Suprapubic skin (tissue), 4 donors: ENCODE data around the gene ABCB1. TPM values are rescaled to one million over a fixed set of nuclear protein-coding genes. Genes with fewer than 3 reads are reported as not detected.

Experiments
- DNase-seq, 2 donors: peaks; one replicate each; pipeline ENCODE4 v3.0.0-alpha.2; 2019; ENCODE audit warnings: low spot score in 2 of 2
- H3K27ac ChIP-seq: fragments of 200-600 bp; sonication (generic); one replicate; pipeline ENCODE4 v1.5.1; 2019
- H3K27me3 ChIP-seq: fragments of 200-600 bp; sonication (generic); one replicate; pipeline ENCODE4 v1.5.1; 2019
- H3K36me3 ChIP-seq: fragments of 200-600 bp; sonication (generic); one replicate; pipeline ENCODE4 v1.5.1; 2019
- H3K4me1 ChIP-seq: fragments of 200-600 bp; sonication (generic); one replicate; pipeline ENCODE4 v1.5.1; 2019
- H3K4me3 ChIP-seq: fragments of 200-600 bp; sonication (generic); one replicate; pipeline ENCODE4 v1.5.1; 2019; ENCODE audit warnings: mild to moderate bottlenecking
- H3K9me3 ChIP-seq: fragments of 200-600 bp; sonication (generic); one replicate; pipeline ENCODE4 v1.5.1; 2019
- EP300 ChIP-seq: sonication (generic); formaldehyde crosslinking; IDR thresholded peaks from one replicate; pipeline ENCODE4 v1.6.1; 2017; ENCODE audit warnings: antibody characterized with exemption
- POLR2A ChIP-seq, 2 donors: fragments of 450-650 bp; IDR thresholded peaks; one replicate each; pipeline ENCODE4 v1.6.1; 2017; ENCODE audit warnings: antibody characterized with exemption in 2 of 2, mild to moderate bottlenecking in 2 of 2, moderate library complexity in 2 of 2
- POLR2AphosphoS5 ChIP-seq, 3 donors: sonication (generic); formaldehyde crosslinking; IDR thresholded peaks; one replicate each; pipeline ENCODE4 v1.6.1; 2017; ENCODE audit warnings: antibody characterized with exemption in 3 of 3
- WGBS: methylation state at CpG from one replicate; pipeline ENCODE4 v1.1.5; 2018; 5-methylcytosine and 5-hydroxymethylcytosine counted together
- total RNA-seq, 4 donors: library from RNA; depleted of rRNA; stranded (reverse); fragments of >200 nt; gene quantifications; one replicate each; pipeline ENCODE4 v1.1.0, GENCODE V29; 2016
- TF ChIP-seq, protein P1 (sequence below), 2 donors: fragments of 200-600 bp in 1 of 2; fragments of 450-650 bp in 1 of 2; sonication (generic) in 1 of 2; IDR thresholded peaks; one replicate each; pipeline ENCODE4 v1.5.1; 2016 to 2019; ENCODE audit warnings: antibody characterized with exemption in 2 of 2, mild to moderate bottlenecking in 1 of 2, moderate library complexity in 1 of 2

Gene ABCB1
- total RNA-seq, 4 donors from 2014 or later = 0.79 to 7.0 (median 3.9) TPM

DNA sequence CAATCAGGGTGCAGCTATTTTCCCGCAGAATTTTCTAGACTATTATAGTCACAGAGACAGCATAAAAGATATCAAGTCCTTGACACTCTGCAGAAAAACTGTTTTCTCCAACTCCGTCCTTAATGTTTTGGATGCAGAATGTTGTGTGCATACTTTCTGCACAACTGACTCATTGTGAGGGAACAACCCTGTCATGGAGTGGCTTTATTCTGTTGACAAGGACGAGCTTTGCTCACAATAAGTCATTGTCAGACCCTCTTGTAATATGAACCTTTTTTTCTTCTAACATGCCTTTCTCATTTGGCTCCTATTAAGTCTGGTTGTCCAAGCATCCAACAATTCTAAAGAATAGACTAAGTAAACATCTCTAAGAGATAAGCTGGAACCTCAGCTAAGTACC lies 142.5 kb downstream of the ABCB1 start:
- Histone ChIP-seq H3K4me3 (no peak overlapping the region), H3K4me1 (no peaks in the 10 kb centered on the region), H3K9me3 (no peaks in the 10 kb centered on the region), H3K27ac (no peak overlapping the region), H3K27me3 (no peaks in the 10 kb centered on the region), H3K36me3 (no peaks in the 10 kb centered on the region)
- no peak for DNase-seq
- no peak for TF ChIP-seq POLR2AphosphoS5 (IDR thresholded peaks at IDR 0.05)
- TF ChIP-seq, protein P1, sequence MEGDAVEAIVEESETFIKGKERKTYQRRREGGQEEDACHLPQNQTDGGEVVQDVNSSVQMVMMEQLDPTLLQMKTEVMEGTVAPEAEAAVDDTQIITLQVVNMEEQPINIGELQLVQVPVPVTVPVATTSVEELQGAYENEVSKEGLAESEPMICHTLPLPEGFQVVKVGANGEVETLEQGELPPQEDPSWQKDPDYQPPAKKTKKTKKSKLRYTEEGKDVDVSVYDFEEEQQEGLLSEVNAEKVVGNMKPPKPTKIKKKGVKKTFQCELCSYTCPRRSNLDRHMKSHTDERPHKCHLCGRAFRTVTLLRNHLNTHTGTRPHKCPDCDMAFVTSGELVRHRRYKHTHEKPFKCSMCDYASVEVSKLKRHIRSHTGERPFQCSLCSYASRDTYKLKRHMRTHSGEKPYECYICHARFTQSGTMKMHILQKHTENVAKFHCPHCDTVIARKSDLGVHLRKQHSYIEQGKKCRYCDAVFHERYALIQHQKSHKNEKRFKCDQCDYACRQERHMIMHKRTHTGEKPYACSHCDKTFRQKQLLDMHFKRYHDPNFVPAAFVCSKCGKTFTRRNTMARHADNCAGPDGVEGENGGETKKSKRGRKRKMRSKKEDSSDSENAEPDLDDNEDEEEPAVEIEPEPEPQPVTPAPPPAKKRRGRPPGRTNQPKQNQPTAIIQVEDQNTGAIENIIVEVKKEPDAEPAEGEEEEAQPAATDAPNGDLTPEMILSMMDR (IDR thresholded peaks at IDR 0.05) = no peak
- TF ChIP-seq EP300 = no peak
- no peak for TF ChIP-seq POLR2A (IDR thresholded peaks at IDR 0.05)
- WGBS = 66% methylated on average over 3 of the region's 3 CpGs

DNA sequence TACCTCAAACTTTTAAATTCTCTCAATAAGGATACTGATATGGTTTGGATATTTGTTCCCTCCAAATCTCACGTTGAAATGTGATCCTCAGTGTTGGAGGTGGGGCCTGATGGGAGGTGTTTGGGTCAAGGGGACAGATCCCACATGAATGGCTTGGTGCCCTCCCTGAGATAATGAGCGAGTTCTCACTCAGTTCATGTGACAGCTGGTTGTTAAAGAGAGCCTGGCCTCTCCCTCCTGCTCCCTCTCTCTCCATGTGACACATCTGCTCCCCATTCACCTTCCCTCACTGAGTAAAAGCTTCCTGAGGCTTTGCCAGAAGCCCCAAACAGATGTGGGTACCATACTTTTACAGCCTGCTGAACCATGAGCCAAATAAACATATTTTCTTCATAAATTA lies 144.4 kb downstream of the ABCB1 start:
- WGBS = 43% methylated on average over 2 of the region's 2 CpGs
- no peaks in the 10 kb centered on the region for H3K4me1 ChIP-seq
- no peak overlapping the region for H3K27ac ChIP-seq
- H3K36me3 ChIP-seq = no peaks in the 10 kb centered on the region
- no peak for DNase-seq
- no peak overlapping the region for H3K4me3 ChIP-seq
- no peaks in the 10 kb centered on the region for H3K9me3 ChIP-seq
- no peaks in the 10 kb centered on the region for H3K27me3 ChIP-seq
- TF ChIP-seq EP300 = no peak
- no peak for TF ChIP-seq POLR2AphosphoS5 (IDR thresholded peaks at IDR 0.05)
- TF ChIP-seq POLR2A (IDR thresholded peaks at IDR 0.05) = no peak
- TF ChIP-seq, protein P1 (IDR thresholded peaks at IDR 0.05) = no peak

Other genes with a start within 250 kb of the ABCB1 start
- gene ABCB4, start 125.2 kb downstream of the ABCB1 start, total RNA-seq = 1 to 10 TPM in 3 of 4 donors, not detected in 1; 1.6 to 2.8 (median 1.9) TPM
- 1 to 10 TPM in 3 of 4 donors, under 1 TPM in 1; 0.72 to 2.8 (median 1.8) TPM for gene RUNDC3B, start 27.5 kb upstream of the ABCB1 start, total RNA-seq